GM18873 (cell line): ENCODE data around the gene AOAH.
"Not testable (repeated sequence)": the region's sequence is repeated elsewhere in the genome, so short reads cannot be mapped to it uniquely, and the experiment has no call there.

Source experiments
- ATAC-seq: cut with Tn5 transposase; IDR thresholded peaks from one replicate; pipeline ENCODE4 v1.9.1; 2021; ENCODE audit warnings: mild to moderate bottlenecking, moderate library complexity, moderate number of reproducible peaks; ENCODE audit not compliant: unreplicated experiment, low FRiP score

The AOAH gene

GRCh38 chr7:36707465-36707864 is 16.8 kb downstream of the AOAH start:
- no peak for ATAC-seq

DNA sequence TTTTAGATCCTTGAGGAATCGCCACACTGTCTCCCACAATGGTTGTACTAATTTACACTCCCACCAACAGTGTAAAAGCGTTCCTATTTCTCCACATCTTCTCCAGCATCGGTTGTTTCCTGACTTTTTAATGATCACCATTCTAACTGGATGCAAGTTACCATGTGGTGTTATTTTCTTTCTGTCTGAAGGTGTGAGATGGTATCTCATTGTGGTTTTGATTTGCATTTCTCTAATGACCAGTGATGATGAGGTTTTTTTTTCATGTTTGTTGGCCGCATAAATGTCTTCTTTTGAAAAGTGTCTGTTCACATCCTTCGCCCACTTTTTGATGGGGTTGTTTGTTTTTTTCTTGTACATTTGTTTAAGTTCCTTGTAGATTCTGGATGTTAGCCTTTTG is 20.4 kb downstream of the AOAH start:
- ATAC-seq, result not testable (repeated sequence)

DNA sequence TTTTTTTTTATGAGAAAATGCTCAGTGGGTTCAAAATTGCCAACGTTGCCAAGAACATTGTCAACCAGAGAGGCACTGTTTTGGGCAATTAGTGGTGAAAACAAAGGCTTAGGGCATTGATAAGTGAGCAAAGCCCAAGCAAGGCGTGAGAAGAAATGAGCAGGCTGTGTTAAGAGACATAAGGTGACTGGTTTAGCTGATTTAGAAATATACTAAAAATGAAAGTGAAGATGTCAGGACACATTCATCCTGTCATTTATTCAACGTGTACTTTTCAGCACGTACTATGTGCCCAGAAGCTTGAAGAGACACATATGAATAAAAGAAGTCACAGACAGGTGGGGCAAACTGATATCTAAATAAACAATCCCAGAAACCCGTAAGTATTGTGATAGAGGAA is 31.8 kb downstream of the AOAH start:
- ATAC-seq, result no peak

DNA sequence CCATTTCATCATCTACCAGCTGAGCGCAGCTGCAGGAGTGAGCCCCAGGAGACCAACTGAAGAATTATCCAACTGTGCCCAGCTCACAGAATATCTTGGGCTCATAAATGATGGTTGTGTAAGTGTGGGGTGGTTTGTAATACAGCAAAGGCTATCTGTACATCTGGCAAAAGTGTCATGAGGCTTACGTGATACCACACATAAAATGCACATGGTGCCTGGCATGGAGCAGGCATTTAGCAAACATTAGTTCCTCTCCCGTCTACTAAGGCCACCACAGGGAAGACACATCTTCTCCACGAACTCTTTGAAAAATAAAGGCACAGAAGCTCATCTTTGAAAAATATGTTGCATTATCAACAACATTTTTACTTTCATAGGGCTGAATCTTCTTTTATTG is 32.3 kb downstream of the AOAH start:
- ATAC-seq, result no peak

- no peak for ATAC-seq
Observed at GRCh38 chr7:36690514-36691187, 33.6 kb downstream of the AOAH start.

DNA sequence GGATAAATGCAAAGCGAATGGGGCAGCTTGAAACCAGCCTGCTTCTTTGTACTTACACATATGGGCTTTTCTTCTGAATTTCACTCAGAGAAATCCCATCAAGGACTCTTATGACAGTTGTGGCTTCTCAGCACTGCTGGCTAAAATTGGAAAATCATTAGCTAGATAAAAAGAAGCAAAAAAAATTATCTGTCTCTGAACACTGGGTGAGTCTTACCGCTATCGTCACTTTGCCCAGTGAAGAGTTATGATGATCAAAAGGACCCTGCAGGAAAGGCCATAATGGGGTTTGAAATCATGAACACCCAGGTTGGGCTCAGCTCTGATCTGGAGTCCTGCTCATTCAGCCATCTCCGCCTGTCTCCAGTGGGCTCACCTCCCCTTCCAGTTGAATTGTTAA is 34.3 kb downstream of the AOAH start:
- no peak for ATAC-seq

DNA sequence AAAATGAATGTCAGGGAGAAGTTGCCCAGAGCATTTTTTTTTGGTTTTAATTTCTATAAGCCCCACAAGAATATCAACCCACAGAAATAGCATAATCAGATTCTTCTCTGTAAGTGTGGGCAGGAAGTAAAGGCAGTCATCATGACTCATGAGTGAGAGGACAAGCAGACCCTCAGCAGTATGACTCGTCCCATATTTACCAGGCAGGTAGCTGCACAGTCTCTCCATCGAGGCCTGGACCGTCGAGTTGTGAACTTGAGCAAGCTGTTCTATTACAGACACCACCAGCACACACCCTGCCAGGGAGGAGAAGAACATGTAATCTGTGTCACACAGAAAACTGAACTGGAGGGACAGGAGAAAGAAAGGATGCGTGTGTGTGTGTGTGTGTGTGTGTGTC is 37.8 kb downstream of the AOAH start:
- ATAC-seq, result no peak

GRCh38 chr7:36684954-36685353 is 39.3 kb downstream of the AOAH start:
- ATAC-seq, result no peak

DNA sequence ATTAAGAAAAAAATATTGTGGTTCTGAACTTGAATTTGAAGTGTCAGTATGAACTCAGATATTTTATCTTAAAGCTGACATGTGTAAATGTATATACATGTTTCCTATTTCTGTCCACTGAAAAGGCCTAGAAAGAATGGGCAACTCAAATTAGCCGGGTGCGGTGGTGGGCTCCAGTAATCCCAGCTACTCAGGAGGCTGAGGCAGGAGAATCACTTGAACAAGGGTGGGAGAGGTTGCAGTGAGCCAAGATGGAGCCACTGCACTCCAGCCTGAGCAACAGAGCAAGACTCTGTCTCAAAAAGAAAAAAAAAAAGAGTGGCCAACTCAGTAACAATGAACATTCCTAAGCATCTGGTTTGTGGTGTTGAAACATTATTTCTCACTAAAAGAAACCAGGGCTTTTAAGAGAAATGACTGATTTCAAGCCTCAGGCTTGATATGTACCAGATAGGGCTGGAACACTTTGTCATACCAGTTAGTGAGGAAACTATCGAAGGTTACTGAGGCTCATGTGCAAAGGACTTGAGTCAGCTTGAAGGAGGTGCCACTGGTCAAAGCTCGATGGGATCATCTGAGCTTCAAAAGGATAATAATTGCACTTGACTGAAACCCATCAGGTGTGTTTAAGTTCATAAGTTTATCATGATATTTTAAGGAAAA is 40.5 kb downstream of the AOAH start:
- ATAC-seq, result no peak

GRCh38 chr7:36683111-36683510 is 41.2 kb downstream of the AOAH start:
- no peak for ATAC-seq

GRCh38 chr7:36682102-36682501 is 42.2 kb downstream of the AOAH start:
- no peak for ATAC-seq

- no peak for ATAC-seq
Observed at GRCh38 chr7:36677769-36678437, 46.4 kb downstream of the AOAH start.

DNA sequence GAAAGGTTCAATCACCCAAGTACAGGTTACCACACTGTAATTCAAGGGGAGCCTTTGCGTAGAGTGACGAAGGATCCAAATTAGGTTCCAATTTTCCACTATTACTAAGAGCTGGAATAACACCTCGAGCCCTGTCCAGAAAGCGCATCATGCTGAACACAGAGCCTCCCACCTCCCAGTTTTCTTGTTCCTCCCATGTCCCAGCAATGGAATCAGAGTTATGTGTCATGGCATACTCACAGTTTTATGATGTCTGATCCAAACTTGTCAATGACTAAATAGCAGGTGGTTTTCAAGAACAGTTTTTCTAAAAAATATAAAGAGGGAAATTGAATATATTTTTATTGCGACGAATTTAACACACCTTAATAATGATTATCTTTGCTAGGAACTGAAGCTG is 50.6 kb downstream of the AOAH start:
- no peak for ATAC-seq

GRCh38 chr7:36671432-36671829 is 52.9 kb downstream of the AOAH start:
- ATAC-seq, result no peak

DNA sequence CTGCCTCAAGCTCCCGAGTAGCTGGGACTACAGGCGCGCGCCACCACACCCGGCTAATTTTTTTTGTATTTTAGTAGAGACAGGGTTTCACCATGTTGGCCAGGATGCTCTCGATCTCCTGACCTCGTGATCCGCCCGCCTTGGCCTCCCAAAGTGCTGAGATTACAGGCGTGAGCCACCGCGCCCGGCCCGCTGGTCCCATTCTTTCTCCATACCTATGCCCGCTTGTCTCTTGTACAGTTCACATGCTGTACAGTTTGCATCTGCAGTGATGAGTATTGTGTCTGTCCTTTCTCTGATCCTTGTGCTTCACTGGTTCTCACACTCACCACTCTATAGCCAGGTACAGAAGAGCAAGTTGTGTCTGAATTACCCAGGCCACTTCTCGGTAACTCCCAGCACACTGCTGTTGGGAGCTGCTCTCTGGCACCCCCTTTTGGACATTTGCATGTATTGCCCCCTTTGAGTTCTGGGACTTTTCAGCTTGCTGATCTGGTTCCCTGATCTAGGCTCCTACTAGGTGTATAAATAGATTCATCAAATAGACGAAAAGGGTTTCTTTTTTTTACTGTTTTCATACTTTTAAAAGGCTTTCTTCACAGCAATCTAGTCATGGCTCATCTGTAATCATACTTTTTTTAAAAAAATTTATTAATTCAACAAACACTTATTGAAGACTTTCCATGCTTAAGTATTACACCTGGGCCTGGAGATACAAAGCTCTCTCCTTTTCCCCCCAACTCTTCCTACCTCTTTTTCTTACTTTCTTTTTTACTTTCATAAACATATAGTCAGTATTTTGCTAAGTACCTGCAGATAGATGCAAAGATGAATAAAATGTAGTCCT is 53.5 kb downstream of the AOAH start:
- no peak for ATAC-seq

DNA sequence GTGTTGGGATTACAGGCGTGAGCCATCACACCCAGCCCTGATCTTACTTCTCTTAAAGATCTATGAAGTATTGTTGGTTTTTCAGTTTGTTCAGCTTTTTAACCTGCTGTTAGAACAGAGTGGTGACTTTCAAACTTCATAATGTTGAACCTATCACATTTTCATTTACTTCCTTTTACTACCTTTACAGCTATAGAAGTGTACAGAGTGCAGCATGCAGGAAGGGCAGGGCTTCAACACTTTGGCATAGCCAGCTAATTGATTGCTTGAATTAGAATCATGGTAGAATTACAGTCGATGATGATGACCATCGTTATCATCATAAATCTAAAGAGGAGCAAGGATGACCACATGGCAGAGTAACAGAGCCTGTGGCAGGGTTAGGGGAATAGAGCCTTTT is 55.5 kb downstream of the AOAH start:
- ATAC-seq, result no peak

GRCh38 chr7:36668080-36668479 is 56.2 kb downstream of the AOAH start:
- ATAC-seq, result no peak

- ATAC-seq, result no peak
Observed at GRCh38 chr7:36667007-36667745, 57.1 kb downstream of the AOAH start.

DNA sequence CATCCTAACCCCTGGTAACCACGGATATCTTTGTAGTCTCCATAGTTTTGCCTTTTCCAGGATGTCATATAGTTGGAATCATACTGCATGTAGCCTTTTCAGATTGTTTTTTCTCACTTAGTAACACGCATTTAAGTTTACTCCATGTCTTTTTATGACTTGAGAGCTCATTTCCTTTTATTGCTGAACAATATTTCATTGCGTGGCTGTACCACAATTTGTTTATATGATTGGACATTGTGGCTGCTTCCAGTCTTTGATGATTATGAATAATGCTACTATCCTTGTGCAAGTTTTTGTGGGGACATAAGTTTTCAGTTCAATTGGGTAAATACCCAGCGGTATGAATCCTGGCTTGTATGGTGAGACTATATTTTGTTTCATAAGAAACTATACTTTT is 60.8 kb downstream of the AOAH start:
- no peak for ATAC-seq

DNA sequence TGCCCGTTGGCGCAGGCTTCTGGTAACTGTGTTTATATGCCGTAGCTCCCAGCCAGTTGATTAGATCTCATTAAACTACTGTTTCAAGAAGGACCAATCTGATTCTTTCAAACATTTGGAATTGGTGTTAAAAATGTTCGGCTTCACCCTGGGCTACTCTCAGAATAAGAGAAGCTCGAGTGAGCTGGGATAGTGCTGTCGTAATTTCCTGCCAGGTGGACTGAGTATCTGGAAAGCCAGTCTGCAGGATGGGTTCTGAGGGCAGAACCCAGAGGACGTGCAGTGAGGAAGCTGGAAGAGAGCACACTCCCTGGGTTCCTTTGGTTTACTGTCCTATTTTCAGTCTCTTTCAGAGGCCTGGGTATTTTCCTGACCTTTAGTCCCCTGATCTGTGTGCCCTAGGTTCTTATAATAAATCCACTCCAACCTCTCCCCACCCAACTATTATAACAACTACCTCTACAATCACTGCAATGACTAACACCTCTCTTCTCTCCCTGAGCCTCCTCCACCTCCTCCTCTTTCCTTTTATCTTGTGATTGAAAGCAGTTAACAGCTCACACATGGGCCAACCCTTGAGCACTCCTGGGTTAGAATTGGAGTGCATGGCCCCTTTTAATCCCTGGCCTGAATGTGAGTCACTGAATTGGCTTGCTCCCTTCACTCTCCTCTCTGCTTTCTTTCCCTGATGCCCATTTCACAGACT is 63.0 kb downstream of the AOAH start:
- no peak for ATAC-seq
